Measurements from ENCODE around the gene MICU2. TPM values are rescaled to one million over a fixed set of nuclear protein-coding genes. Genes with fewer than 3 reads are reported as not detected.

MICU2 gene
- total and polyA plus RNA-seq, 2 experiments from 2014 or later = 51.0 to 122 TPM

DNA sequence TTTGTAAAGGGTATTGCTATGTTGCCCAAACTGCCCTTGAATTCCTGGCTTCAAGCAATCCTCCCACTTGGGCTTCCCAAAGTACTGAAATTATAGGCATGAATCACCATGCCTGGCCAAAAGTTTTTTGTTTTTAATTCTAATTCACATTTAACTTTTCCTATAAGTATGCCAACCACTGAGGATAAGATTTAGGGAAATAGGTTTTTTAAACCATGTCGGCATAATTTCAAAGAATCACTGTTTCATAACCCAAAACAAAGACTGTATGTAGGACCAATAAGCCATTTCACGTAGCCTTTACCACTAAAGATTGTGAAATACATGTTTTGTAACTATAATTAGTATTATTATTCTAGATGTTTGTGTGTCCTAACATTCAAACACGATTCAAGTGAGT is 153.0 kb downstream of the MICU2 start (continued):
- TF ChIP-seq POLR2AphosphoS5 (IDR thresholded peaks at IDR 0.05; ENCODE audit: low read depth) (no peak), EZH2 (IDR thresholded peaks at IDR 0.05; ENCODE audit: low read depth, unreplicated experiment) (no peak), EZH2phosphoT487 (IDR thresholded peaks at IDR 0.05; ENCODE audit: unreplicated experiment) (no peak)
- TF ChIP-seq, protein P1, sequence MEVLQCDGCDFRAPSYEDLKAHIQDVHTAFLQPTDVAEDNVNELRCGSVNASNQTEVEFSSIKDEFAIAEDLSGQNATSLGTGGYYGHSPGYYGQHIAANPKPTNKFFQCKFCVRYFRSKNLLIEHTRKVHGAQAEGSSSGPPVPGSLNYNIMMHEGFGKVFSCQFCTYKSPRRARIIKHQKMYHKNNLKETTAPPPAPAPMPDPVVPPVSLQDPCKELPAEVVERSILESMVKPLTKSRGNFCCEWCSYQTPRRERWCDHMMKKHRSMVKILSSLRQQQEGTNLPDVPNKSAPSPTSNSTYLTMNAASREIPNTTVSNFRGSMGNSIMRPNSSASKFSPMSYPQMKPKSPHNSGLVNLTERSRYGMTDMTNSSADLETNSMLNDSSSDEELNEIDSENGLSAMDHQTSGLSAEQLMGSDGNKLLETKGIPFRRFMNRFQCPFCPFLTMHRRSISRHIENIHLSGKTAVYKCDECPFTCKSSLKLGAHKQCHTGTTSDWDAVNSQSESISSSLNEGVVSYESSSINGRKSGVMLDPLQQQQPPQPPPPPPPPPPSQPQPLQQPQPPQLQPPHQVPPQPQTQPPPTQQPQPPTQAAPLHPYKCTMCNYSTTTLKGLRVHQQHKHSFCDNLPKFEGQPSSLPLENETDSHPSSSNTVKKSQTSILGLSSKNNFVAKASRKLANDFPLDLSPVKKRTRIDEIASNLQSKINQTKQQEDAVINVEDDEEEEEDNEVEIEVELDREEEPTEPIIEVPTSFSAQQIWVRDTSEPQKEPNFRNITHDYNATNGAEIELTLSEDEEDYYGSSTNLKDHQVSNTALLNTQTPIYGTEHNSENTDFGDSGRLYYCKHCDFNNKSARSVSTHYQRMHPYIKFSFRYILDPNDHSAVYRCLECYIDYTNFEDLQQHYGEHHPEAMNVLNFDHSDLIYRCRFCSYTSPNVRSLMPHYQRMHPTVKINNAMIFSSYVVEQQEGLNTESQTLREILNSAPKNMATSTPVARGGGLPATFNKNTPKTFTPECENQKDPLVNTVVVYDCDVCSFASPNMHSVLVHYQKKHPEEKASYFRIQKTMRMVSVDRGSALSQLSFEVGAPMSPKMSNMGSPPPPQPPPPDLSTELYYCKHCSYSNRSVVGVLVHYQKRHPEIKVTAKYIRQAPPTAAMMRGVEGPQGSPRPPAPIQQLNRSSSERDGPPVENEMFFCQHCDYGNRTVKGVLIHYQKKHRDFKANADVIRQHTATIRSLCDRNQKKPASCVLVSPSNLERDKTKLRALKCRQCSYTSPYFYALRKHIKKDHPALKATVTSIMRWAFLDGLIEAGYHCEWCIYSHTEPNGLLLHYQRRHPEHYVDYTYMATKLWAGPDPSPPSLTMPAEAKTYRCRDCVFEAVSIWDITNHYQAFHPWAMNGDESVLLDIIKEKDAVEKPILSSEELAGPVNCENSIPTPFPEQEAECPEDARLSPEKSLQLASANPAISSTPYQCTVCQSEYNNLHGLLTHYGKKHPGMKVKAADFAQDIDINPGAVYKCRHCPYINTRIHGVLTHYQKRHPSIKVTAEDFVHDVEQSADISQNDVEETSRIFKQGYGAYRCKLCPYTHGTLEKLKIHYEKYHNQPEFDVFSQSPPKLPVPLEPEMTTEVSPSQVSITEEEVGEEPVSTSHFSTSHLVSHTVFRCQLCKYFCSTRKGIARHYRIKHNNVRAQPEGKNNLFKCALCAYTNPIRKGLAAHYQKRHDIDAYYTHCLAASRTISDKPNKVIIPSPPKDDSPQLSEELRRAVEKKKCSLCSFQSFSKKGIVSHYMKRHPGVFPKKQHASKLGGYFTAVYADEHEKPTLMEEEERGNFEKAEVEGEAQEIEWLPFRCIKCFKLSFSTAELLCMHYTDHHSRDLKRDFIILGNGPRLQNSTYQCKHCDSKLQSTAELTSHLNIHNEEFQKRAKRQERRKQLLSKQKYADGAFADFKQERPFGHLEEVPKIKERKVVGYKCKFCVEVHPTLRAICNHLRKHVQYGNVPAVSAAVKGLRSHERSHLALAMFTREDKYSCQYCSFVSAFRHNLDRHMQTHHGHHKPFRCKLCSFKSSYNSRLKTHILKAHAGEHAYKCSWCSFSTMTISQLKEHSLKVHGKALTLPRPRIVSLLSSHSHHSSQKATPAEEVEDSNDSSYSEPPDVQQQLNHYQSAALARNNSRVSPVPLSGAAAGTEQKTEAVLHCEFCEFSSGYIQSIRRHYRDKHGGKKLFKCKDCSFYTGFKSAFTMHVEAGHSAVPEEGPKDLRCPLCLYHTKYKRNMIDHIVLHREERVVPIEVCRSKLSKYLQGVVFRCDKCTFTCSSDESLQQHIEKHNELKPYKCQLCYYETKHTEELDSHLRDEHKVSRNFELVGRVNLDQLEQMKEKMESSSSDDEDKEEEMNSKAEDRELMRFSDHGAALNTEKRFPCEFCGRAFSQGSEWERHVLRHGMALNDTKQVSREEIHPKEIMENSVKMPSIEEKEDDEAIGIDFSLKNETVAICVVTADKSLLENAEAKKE (CRISPR knock-in tag; IDR thresholded peaks at IDR 0.05) = no peak

DNA sequence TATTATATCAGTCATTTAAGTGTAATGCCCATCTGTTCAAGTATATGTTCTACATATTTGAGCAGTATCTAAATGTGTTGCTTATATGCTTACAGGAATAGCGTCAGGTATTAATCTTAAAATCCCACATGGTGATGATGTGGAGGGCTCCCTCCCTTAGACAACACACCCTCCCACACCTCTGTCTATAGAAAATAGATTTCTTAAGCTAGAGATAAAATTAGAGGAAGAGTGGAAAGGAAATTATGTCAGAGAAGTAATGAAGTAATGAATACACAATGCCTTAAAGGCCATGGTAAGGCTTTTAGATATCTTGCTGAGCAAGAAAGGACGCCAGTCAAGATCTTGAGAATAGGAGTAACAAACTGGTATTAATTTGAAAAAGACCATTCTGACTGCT is 157.3 kb downstream of the MICU2 start:
- Histone ChIP-seq H3K27me3 (ENCODE audit: insufficient read depth) (no peaks in the 10 kb centered on the region), H3K4me3 (no peak overlapping the region), H4K20me1 (replicated peaks; ENCODE audit: insufficient read depth) (peaks cover 39% of the 10 kb centered on the region), H3K9me2 (ENCODE audit: insufficient read depth) (no peaks in the 10 kb centered on the region), H3K79me2 (replicated peaks; ENCODE audit: insufficient read depth) (peaks cover 82% of the 10 kb centered on the region), H3K36me3 (ENCODE audit: insufficient read depth) (no peaks in the 10 kb centered on the region; the same call in 1 of the 2 replicates), H3K4me1 (ENCODE audit: insufficient read depth) (peaks cover 12% of the 10 kb centered on the region; the same call in 1 of the 2 replicates), H3F3A (replicated peaks; ENCODE audit: low read depth) (no peaks in the 10 kb centered on the region), H3K27ac (ENCODE audit: low read depth) (no peak overlapping the region), H2AFZ (no peak overlapping the region), H3K4me2 (no peak overlapping the region)
- H3K4me1 Mint-ChIP-seq = peaks cover 12% of the 10 kb centered on the region
- H3K36me3 Mint-ChIP-seq (ENCODE audit: low read depth) = peaks cover 39% of the 10 kb centered on the region
- no peak overlapping the region; the same call in 2 of the 3 replicates for H3K4me3 Mint-ChIP-seq
- H3K9me3 Mint-ChIP-seq = peaks cover 16% of the 10 kb centered on the region
- peaks cover 5% of the 10 kb centered on the region for H3K27me3 Mint-ChIP-seq (ENCODE audit: insufficient read depth, low read depth, poor library complexity)
- ATAC-seq (no peak), DNase-seq (ENCODE audit: low spot score) (no peak)
- H3K27ac Mint-ChIP-seq = no peak overlapping the region
- TF ChIP-seq EZH2phosphoT487 (IDR thresholded peaks at IDR 0.05; ENCODE audit: unreplicated experiment) (no peak), ZNF114 (CRISPR knock-in tag; IDR thresholded peaks at IDR 0.05) (no peak), NANOG (IDR thresholded peaks at IDR 0.05; ENCODE audit: borderline replicate concordance) (no peak), POLR2AphosphoS5 (IDR thresholded peaks at IDR 0.05; ENCODE audit: low read depth) (no peak), CREB1 (CRISPR knock-in tag; IDR thresholded peaks at IDR 0.05; ENCODE audit: low read depth) (no peak), ZNF331 (CRISPR knock-in tag; IDR thresholded peaks at IDR 0.05; ENCODE audit: low read depth) (no peak), JUNB (IDR thresholded peaks at IDR 0.05; ENCODE audit: unreplicated experiment) (no peak)
- TF ChIP-seq, protein P2, sequence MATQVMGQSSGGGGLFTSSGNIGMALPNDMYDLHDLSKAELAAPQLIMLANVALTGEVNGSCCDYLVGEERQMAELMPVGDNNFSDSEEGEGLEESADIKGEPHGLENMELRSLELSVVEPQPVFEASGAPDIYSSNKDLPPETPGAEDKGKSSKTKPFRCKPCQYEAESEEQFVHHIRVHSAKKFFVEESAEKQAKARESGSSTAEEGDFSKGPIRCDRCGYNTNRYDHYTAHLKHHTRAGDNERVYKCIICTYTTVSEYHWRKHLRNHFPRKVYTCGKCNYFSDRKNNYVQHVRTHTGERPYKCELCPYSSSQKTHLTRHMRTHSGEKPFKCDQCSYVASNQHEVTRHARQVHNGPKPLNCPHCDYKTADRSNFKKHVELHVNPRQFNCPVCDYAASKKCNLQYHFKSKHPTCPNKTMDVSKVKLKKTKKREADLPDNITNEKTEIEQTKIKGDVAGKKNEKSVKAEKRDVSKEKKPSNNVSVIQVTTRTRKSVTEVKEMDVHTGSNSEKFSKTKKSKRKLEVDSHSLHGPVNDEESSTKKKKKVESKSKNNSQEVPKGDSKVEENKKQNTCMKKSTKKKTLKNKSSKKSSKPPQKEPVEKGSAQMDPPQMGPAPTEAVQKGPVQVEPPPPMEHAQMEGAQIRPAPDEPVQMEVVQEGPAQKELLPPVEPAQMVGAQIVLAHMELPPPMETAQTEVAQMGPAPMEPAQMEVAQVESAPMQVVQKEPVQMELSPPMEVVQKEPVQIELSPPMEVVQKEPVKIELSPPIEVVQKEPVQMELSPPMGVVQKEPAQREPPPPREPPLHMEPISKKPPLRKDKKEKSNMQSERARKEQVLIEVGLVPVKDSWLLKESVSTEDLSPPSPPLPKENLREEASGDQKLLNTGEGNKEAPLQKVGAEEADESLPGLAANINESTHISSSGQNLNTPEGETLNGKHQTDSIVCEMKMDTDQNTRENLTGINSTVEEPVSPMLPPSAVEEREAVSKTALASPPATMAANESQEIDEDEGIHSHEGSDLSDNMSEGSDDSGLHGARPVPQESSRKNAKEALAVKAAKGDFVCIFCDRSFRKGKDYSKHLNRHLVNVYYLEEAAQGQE (IDR thresholded peaks at IDR 0.05; ENCODE audit: unreplicated experiment) = no peak
- TF ChIP-seq, protein P3, sequence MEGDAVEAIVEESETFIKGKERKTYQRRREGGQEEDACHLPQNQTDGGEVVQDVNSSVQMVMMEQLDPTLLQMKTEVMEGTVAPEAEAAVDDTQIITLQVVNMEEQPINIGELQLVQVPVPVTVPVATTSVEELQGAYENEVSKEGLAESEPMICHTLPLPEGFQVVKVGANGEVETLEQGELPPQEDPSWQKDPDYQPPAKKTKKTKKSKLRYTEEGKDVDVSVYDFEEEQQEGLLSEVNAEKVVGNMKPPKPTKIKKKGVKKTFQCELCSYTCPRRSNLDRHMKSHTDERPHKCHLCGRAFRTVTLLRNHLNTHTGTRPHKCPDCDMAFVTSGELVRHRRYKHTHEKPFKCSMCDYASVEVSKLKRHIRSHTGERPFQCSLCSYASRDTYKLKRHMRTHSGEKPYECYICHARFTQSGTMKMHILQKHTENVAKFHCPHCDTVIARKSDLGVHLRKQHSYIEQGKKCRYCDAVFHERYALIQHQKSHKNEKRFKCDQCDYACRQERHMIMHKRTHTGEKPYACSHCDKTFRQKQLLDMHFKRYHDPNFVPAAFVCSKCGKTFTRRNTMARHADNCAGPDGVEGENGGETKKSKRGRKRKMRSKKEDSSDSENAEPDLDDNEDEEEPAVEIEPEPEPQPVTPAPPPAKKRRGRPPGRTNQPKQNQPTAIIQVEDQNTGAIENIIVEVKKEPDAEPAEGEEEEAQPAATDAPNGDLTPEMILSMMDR (conservative IDR thresholded peaks at IDR 0.05; ENCODE audit: low read depth in 2 of 2) = no peak

All from GM23338 (cell line).